Kidney (tissue), 14 donors: ENCODE results near the gene FER. TPM values are rescaled to one million over a fixed set of nuclear protein-coding genes. Genes with fewer than 3 reads are reported as not detected.
"Not testable (repeated sequence)": the region's sequence is repeated elsewhere in the genome, so short reads cannot be mapped to it uniquely, and the experiment has no call there.

Experiments
- DNase-seq, 5 donors: peaks; one replicate each; pipeline ENCODE4 v3.0.0-alpha.2; 2013 to 2020
- FAIRE-seq: peaks from 2 replicates; lab custom pipeline; 2012; peaks lifted over from hg19 to GRCh38; lab: Jason Lieb, UNC
- H3K27ac ChIP-seq, 2 donors: one replicate each; pipeline ENCODE4 v1.7.0; 2013; ENCODE audit warnings: low read depth in 2 of 2, low read length in 2 of 2, inconsistent platforms in 1 of 2
- H3K27me3 ChIP-seq: one replicate; pipeline ENCODE4 v1.7.1; 2013; ENCODE audit warnings: low read length, inconsistent platforms; ENCODE audit not compliant: control insufficient read depth, insufficient read depth
- H3K36me3 ChIP-seq, 3 donors: one replicate each; pipeline versions ENCODE4 v1.7.0 to v1.7.1; 2013; ENCODE audit warnings: low read length in 3 of 3, control low read depth in 1 of 3, inconsistent platforms in 1 of 3; ENCODE audit not compliant: insufficient read depth in 3 of 3, control insufficient read depth in 2 of 3
- H3K4me1 ChIP-seq, 3 donors: one replicate each; pipeline versions ENCODE4 v1.7.0 to v1.7.1; 2013; ENCODE audit warnings: low read length in 3 of 3, inconsistent platforms in 1 of 3, low read depth in 1 of 3; ENCODE audit not compliant: control insufficient read depth in 2 of 3, insufficient read depth in 2 of 3
- H3K4me3 ChIP-seq, 3 donors: one replicate each; pipeline versions ENCODE4 v1.7.0 to v1.8.1; 2013; ENCODE audit warnings: low read length in 3 of 3, control low read depth in 1 of 3, inconsistent platforms in 1 of 3
- H3K9ac ChIP-seq, 3 donors: one replicate each; pipeline versions ENCODE4 v1.7.0 to v1.7.1; 2013; ENCODE audit warnings: low read length in 3 of 3, control low read depth in 1 of 3, inconsistent platforms in 1 of 3
- H3K9me3 ChIP-seq, 3 donors: one replicate each; pipeline versions ENCODE4 v1.7.0 to v1.7.1; 2013; ENCODE audit warnings: low read length in 3 of 3, control low read depth in 1 of 3, inconsistent platforms in 1 of 3; ENCODE audit not compliant: control insufficient read depth in 2 of 3, insufficient read depth in 1 of 3
- intact Hi-C: fragments of 100-400 bp; cut with DNase I; formaldehyde crosslinking; loops from one replicate; pipeline ENCODE4 v1.11.1; 2022
- polyA plus RNA-seq: library from polyadenylated mRNA; stranded (reverse); fragments of 350-450 nt; fragmentation: Illumina TruSeq; extraction: RNeasy Lipid Tissue Mini Kit (QIAGEN cat#74804); gene quantifications from one replicate; pipeline ENCODE4 v1.2.3, GENCODE V29; 2014; ENCODE audit warnings: low read depth, low replicate concordance; ENCODE audit not compliant: insufficient read depth
- total RNA-seq: library from RNA; stranded (reverse); fragmentation: NEBNext Ultra II Directional; extraction: Animal tissue kit (Norgen Biotek cat#: 25700); gene quantifications from one replicate; pipeline ENCODE4 v1.2.1, GENCODE V29; 2021
- TF ChIP-seq, protein P1 (sequence below): IDR thresholded peaks from 3 replicates; pipeline ENCODE4 v1.5.1; 2012; ENCODE audit warnings: mild to moderate bottlenecking, moderate library complexity, borderline replicate concordance; ENCODE audit not compliant: insufficient read depth; ENCODE audit errors: extremely low read depth
- donor health status: control.
- donor health status: control.
- donor health status: control.
- donor health status: control.
- donor health status: control.
- donor health status: DM: yes; HTN: yes; CAD: no.
- donor health status: Normal renal cell carcinoma (clear cell type).

FER gene
- total and polyA plus RNA-seq, 2 donors from 2014 or later = 2.1 to 38.2 TPM

DNA sequence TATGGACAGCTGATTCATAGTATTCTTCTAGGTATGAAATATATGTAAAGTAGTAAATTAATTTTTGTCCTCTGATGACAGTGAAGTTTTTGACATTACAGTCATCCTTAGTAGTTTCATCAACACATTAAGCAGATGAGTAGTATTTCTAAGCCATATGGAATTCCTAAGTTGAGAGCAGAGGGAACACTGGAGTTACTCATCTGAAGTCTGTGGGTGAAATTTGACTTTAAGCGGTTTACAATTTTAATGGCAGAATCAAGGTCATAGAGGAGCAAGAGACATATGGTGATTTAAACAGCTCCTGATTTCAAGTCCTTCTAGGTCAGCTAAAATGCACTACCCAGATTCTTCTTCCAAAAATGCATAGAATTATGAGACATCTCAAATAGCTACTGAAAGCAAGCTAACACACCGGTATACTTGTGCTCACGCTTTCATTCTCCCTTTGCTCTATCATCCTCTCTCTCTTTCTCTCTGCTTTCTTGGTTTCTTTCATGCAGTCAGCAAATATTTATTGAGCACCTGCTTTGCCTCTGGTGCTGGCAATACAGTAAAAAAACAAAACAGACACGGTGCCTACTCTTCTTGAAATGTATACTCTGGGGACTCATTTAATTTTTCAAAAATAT, 235.9 kb downstream of the FER start:
- DNase-seq = no peak
- Histone ChIP-seq H3K27me3 (no peaks in the 10 kb centered on the region), H3K9ac (no peak overlapping the region), H3K36me3 (no peaks in the 10 kb centered on the region), H3K4me1 (no peaks in the 10 kb centered on the region), H3K4me3 (no peak overlapping the region), H3K27ac (no peak overlapping the region), H3K9me3 (peaks cover 0 to 4% (median 0%) of the 10 kb centered on the region in 3 donors)
- no peak for FAIRE-seq
- TF ChIP-seq, protein P1, sequence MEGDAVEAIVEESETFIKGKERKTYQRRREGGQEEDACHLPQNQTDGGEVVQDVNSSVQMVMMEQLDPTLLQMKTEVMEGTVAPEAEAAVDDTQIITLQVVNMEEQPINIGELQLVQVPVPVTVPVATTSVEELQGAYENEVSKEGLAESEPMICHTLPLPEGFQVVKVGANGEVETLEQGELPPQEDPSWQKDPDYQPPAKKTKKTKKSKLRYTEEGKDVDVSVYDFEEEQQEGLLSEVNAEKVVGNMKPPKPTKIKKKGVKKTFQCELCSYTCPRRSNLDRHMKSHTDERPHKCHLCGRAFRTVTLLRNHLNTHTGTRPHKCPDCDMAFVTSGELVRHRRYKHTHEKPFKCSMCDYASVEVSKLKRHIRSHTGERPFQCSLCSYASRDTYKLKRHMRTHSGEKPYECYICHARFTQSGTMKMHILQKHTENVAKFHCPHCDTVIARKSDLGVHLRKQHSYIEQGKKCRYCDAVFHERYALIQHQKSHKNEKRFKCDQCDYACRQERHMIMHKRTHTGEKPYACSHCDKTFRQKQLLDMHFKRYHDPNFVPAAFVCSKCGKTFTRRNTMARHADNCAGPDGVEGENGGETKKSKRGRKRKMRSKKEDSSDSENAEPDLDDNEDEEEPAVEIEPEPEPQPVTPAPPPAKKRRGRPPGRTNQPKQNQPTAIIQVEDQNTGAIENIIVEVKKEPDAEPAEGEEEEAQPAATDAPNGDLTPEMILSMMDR = no peak
- intact Hi-C loops = no loop called here

DNA sequence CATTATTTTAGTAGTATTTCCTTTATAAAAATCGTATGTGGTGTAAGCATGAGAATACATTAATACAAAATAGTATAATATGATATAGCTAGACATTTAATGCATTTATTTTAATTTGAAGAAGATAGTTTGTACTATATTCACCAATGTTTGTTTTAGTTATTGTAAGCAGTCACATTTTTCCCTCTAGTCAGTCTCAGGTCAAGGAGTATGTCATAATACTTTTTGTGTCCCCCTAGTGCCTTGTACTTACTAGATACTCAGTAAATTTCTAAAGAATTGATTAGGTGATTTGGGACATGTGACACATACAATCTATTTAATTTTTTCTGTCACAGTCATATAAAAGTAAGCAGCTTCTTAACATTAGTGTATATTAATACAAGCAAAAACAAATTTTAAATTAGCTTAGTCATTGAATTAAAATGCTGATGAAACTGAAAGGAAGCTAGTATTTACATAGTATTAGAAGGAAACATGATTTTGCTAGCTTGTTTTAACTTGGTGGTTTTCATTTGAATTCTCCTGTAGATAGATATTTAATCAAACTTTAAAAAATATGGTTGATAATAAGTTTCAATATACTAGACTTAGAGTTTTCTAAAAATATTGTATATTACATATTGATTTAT, 242.2 kb downstream of the FER start:
- H3K4me3 ChIP-seq = no peak overlapping the region
- no peak overlapping the region for H3K27ac ChIP-seq
- no peak for DNase-seq
- intact Hi-C loops = no loop called here
- TF ChIP-seq, protein P1 = no peak
- FAIRE-seq = peak; percentile 71
- no peaks in the 10 kb centered on the region for H3K27me3 ChIP-seq
- no peak overlapping the region for H3K9ac ChIP-seq
- H3K9me3 ChIP-seq = peaks cover 0 to 12% (median 0%) of the 10 kb centered on the region in 3 donors
- no peaks in the 10 kb centered on the region for H3K36me3 ChIP-seq
- H3K4me1 ChIP-seq = no peaks in the 10 kb centered on the region

DNA sequence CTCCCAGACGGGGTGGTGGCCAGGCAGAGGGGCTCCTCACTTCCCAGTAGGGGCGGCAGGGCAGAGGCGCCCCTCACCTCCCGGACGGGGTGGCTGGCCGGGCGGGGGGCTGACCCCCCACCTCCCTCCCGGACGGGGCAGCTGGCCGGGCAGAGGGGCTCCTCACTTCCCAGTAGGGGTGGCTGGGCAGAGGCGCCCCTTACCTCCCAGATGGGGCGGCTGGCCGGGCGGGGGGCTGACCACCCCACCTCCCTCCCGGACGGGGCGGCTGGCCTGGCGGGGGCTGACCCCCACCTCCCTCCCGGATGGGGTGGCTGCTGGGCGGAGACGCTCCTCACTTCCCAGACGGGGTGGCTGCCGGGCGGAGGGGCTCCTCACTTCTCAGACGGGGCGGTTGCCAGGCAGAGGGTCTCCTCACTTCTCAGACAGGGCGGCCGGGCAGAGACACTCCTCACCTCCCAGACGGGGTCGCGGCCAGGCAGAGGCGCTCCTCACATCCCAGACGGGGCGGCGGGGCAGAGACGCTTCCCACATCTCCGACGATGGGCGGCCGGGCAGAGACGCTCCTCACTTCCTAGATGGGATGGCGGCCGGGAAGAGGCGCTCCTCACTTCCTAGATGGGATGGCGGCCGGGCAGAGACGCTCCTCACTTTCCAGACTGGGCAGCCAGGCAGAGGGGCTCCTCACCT, 244.8 kb downstream of the FER start:
- H3K4me1 ChIP-seq, H3K27ac ChIP-seq, H3K9me3 ChIP-seq, FAIRE-seq, H3K27me3 ChIP-seq, intact Hi-C loops, H3K4me3 ChIP-seq, H3K36me3 ChIP-seq, H3K9ac ChIP-seq: not testable (repeated sequence)
- DNase-seq = peak in 1 of 5 donors; percentile 33

DNA sequence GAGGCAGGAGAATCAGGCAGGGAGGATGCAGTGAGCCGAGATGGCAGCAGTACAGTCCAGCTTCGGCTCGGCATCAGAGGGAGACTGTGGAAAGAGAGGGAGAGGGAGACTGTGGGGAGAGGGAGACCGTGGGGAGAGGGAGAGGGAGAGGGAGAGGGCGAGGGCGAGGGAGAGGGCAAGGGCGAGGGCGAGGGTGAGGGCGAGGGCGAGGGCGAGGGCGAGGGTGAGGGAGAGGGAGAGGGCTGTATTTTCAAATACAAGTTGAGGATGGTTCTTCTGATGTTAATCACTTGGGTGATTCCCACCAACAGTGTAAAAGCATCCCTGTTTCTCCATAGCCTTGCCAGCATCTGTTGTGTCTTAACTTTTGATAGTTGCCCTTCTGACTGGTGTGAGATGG, 245.7 kb downstream of the FER start:
- H3K9ac ChIP-seq, H3K4me1 ChIP-seq, H3K4me3 ChIP-seq, H3K27ac ChIP-seq, H3K36me3 ChIP-seq, FAIRE-seq, intact Hi-C loops, H3K9me3 ChIP-seq, H3K27me3 ChIP-seq: not testable (repeated sequence)
- DNase-seq = peak in 1 of 5 donors; percentile 22
